Coronary artery (tissue), 2 donors: ENCODE data around the gene TM7SF3.
"Not testable (repeated sequence)": the region's sequence is repeated elsewhere in the genome, so short reads cannot be mapped to it uniquely, and the experiment has no call there.

Source experiments
- DNase-seq: peaks from one replicate; pipeline ENCODE4 v3.0.0-alpha.2; 2017; ENCODE audit warnings: low spot score
- H3K27ac ChIP-seq, 2 donors: fragments of 200-600 bp; sonication (generic); one replicate each; pipeline ENCODE4 v1.5.1; 2016 to 2019
- H3K4me3 ChIP-seq: fragments of 200-600 bp; sonication (generic); 2 replicates; pipeline ENCODE4 v1.5.1; 2016; ENCODE audit warnings: mild to moderate bottlenecking, moderate library complexity
- CTCF ChIP-seq: fragments of 200-600 bp; sonication (generic); IDR thresholded peaks from one replicate; pipeline ENCODE4 v1.5.1; 2019; ENCODE audit warnings: antibody characterized with exemption

The TM7SF3 gene

GRCh38 chr12:26963413-26963812, 50.8 kb downstream of the TM7SF3 start:
- DNase-seq = no peak
- Histone ChIP-seq H3K4me3 (no peak overlapping the region), H3K27ac (no peak overlapping the region)
- TF ChIP-seq CTCF = no peak

DNA sequence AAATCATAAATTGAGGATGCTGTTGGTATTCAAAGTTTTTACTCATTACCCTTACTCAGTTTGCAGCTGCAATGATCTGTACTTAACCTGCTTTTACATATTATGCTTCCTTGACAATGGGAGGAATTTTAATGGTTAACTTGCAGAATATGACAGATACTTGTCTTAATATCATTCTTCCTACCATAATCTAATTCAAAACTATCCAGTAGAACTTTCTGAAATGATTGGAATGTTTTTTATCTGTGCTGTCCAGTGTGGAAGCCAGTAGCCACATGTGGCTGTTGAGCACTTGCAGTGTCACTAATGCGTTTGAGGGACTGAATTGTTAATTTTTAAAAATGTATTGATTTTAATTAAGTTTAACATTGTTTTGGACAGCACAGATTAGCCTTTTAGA, 52.4 kb downstream of the TM7SF3 start:
- TF ChIP-seq CTCF = no peak
- Histone ChIP-seq H3K27ac (no peak overlapping the region), H3K4me3 (no peak overlapping the region)
- DNase-seq = no peak

- DNase-seq, H3K27ac ChIP-seq, H3K4me3 ChIP-seq: not testable (repeated sequence)
These were observed 52.8 kb downstream of the TM7SF3 start for GRCh38 chr12:26961391-26961790.

DNA sequence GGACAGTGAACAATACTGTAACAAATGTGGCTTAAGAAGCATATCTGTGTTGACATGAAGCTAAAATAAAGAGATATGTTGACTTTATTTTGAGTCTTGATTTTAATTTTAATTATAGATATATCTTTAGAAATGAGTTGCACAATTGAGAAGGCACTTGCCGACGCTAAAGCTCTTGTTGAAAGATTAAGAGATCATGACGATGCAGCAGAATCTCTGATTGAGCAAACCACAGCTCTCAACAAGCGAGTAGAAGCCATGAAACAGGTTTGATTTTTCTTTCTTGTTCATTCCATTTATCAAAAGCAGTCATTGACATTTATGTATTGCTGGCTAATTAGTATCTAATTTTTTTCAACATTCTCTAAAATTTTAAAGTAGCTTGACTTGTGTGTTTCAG, 60.2 kb downstream of the TM7SF3 start:
- H3K4me3 ChIP-seq = no peak overlapping the region

GRCh38 chr12:26953447-26953846, 60.7 kb downstream of the TM7SF3 start:
- no peak for DNase-seq
- no peak for TF ChIP-seq CTCF
- Histone ChIP-seq H3K27ac (no peak overlapping the region), H3K4me3 (no peak overlapping the region)

More for the DNA sequence above, 60.2 kb downstream of the TM7SF3 start:
- no peak overlapping the region for H3K27ac ChIP-seq
- TF ChIP-seq CTCF = no peak
- DNase-seq = no peak

DNA sequence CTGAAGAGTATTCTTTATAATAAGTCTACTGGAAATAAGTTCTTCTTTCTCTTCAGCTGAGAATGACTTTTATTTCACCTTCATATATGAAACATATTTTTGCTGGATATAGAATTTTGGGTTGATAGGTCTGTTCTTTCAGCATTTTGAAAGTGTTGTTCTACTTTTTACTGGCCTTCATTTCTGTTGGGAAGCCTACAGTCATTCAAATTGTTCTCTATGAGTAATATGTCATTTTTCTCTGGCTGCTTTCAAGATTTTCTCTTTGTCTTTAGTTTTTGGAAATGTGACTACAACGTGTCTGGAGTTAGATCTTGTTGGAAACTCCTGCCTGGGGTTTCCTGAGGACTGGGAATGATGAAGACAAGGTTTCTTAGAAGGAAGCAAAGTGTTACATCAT, 65.9 kb downstream of the TM7SF3 start:
- no peak for TF ChIP-seq CTCF
- no peak for DNase-seq
- Histone ChIP-seq H3K4me3 (no peak overlapping the region), H3K27ac (no peak overlapping the region)

GRCh38 chr12:26941215-26941594, 73.0 kb downstream of the TM7SF3 start:
- no peak for TF ChIP-seq CTCF
- Histone ChIP-seq H3K4me3 (peak overlapping the region; percentile 96), H3K27ac (peak overlapping the region in 1 of 2 donors; percentile 5)
- DNase-seq = no peak
